Liver (tissue), 9 donors: Measurements from ENCODE around the gene KLK3. TPM values are rescaled to one million over a fixed set of nuclear protein-coding genes. Genes with fewer than 3 reads are reported as not detected.

Source experiments
- DNase-seq: peaks from one replicate; pipeline ENCODE4 v3.0.0-alpha.2; 2017; ENCODE audit warnings: low spot score
- H3K27ac ChIP-seq, 2 donors: one replicate each; pipeline ENCODE4 v1.7.0; 2013; ENCODE audit warnings: inconsistent platforms in 2 of 2, low read length in 2 of 2, control low read depth in 1 of 2, low read depth in 1 of 2, mild to moderate bottlenecking in 1 of 2
- H3K27me3 ChIP-seq, 4 donors: one replicate each; pipeline versions ENCODE4 v1.6.1 to v1.7.0; 2013; ENCODE audit warnings: low read length in 3 of 4, inconsistent platforms in 1 of 4, mild to moderate bottlenecking in 1 of 4, moderate library complexity in 1 of 4; ENCODE audit not compliant: control insufficient read depth in 4 of 4, insufficient read depth in 4 of 4
- H3K36me3 ChIP-seq, 4 donors: one replicate each; pipeline versions ENCODE4 v1.6.1 to v1.7.0; 2013; ENCODE audit warnings: low read length in 3 of 4, mild to moderate bottlenecking in 3 of 4, low read depth in 1 of 4, moderate library complexity in 1 of 4; ENCODE audit not compliant: control insufficient read depth in 4 of 4, insufficient read depth in 3 of 4
- H3K4me1 ChIP-seq, 4 donors: one replicate each; pipeline versions ENCODE4 v1.6.1 to v1.7.0; 2013; ENCODE audit warnings: low read length in 3 of 4, mild to moderate bottlenecking in 3 of 4, moderate library complexity in 1 of 4; ENCODE audit not compliant: control insufficient read depth in 4 of 4, insufficient read depth in 4 of 4
- H3K4me3 ChIP-seq, 3 donors: one replicate each; pipeline versions ENCODE4 v1.6.1 to v1.7.0; 2013; ENCODE audit warnings: low read length in 3 of 3, control low read depth in 1 of 3, low read depth in 1 of 3, mild to moderate bottlenecking in 1 of 3
- H3K9ac ChIP-seq, 2 donors: one replicate each; pipeline ENCODE4 v1.7.0; 2013; ENCODE audit warnings: low read length in 2 of 2, mild to moderate bottlenecking in 2 of 2, moderate library complexity in 2 of 2, control low read depth in 1 of 2, low read depth in 1 of 2
- H3K9me3 ChIP-seq, 4 donors: one replicate each; pipeline versions ENCODE4 v1.6.1 to v1.7.0; 2013; ENCODE audit warnings: low read length in 3 of 4; ENCODE audit not compliant: control insufficient read depth in 4 of 4
- ATF3 ChIP-seq: IDR thresholded peaks from 2 replicates; pipeline ENCODE4 v1.6.1; 2016; ENCODE audit warnings: antibody characterized with exemption
- CTCF ChIP-seq: fragments of 150-350 bp; IDR thresholded peaks from 2 replicates; pipeline ENCODE4 v1.5.1; 2017; ENCODE audit warnings: improper control_type of control experiment, low read depth, low read length; ENCODE audit not compliant: missing input control
- EGR1 ChIP-seq, 2 donors: IDR thresholded peaks; 2 replicates each; pipeline ENCODE4 v1.6.1; 2016 to 2018; ENCODE audit warnings: antibody characterized with exemption in 2 of 2, low read depth in 2 of 2
- FOXA1 ChIP-seq: IDR thresholded peaks from 2 replicates; pipeline ENCODE4 v1.6.1; 2016; ENCODE audit warnings: antibody characterized with exemption
- FOXA2 ChIP-seq: IDR thresholded peaks from 2 replicates; pipeline ENCODE4 v1.6.1; 2016; ENCODE audit warnings: antibody characterized with exemption
- GABPA ChIP-seq, 2 donors: IDR thresholded peaks in 1 of 2; conservative IDR thresholded peaks in 1 of 2; 2 replicates each; pipeline ENCODE4 v1.6.1; 2016; ENCODE audit warnings: antibody characterized with exemption in 2 of 2, mild to moderate bottlenecking in 1 of 2, moderate library complexity in 1 of 2
- HNF4A ChIP-seq, 2 donors: conservative IDR thresholded peaks; 2 replicates each; pipeline ENCODE4 v1.6.1; 2016; ENCODE audit warnings: antibody characterized with exemption in 2 of 2, mild to moderate bottlenecking in 2 of 2
- HNF4G ChIP-seq: IDR thresholded peaks from 2 replicates; pipeline ENCODE4 v1.6.1; 2016; ENCODE audit warnings: antibody characterized with exemption
- JUND ChIP-seq, 2 donors: IDR thresholded peaks; 2 replicates each; pipeline ENCODE4 v1.6.1; 2016; ENCODE audit warnings: antibody characterized with exemption in 2 of 2
- MAX ChIP-seq: IDR thresholded peaks from 2 replicates; pipeline ENCODE4 v1.6.1; 2016; ENCODE audit warnings: antibody characterized with exemption
- NR2F2 ChIP-seq: IDR thresholded peaks from 2 replicates; pipeline ENCODE4 v1.6.1; 2016; ENCODE audit warnings: antibody characterized with exemption
- RAD21 ChIP-seq, 2 donors: IDR thresholded peaks; 2 replicates each; pipeline ENCODE4 v1.6.1; 2016; ENCODE audit warnings: antibody characterized with exemption in 2 of 2, mild to moderate bottlenecking in 2 of 2
- REST ChIP-seq: IDR thresholded peaks from 2 replicates; pipeline ENCODE4 v1.6.1; 2016; ENCODE audit warnings: antibody characterized with exemption, mild to moderate bottlenecking
- RXRA ChIP-seq, 2 donors: IDR thresholded peaks; 2 replicates each; pipeline ENCODE4 v1.6.1; 2017 to 2018; ENCODE audit warnings: antibody characterized with exemption in 2 of 2, mild to moderate bottlenecking in 1 of 2
- SP1 ChIP-seq: IDR thresholded peaks from 2 replicates; pipeline ENCODE4 v1.6.1; 2018; ENCODE audit warnings: antibody characterized with exemption, mild to moderate bottlenecking
- TAF1 ChIP-seq: conservative IDR thresholded peaks from 2 replicates; pipeline ENCODE4 v1.6.1; 2016; ENCODE audit warnings: antibody characterized with exemption, mild to moderate bottlenecking
- YY1 ChIP-seq: IDR thresholded peaks from 2 replicates; pipeline ENCODE4 v1.6.1; 2016; ENCODE audit warnings: antibody characterized with exemption, mild to moderate bottlenecking
- ZBTB33 ChIP-seq: IDR thresholded peaks from 2 replicates; pipeline ENCODE4 v1.6.1; 2016; ENCODE audit warnings: antibody characterized with exemption
- WGBS: extraction: QIAGEN DNeasy Blood & Tissue Kit; methylation state at CpG from one replicate; pipeline ENCODE4 v1.1.7; 2013; 5-methylcytosine and 5-hydroxymethylcytosine counted together
- polyA plus RNA-seq, 2 donors: library from polyadenylated mRNA; stranded (reverse) in 1 of 2; unstranded in 1 of 2; fragments of 200-250 nt in 1 of 2; fragments of >200 nt in 1 of 2; fragmentation: Nextera tagmentation in 1 of 2; extraction: Ambion mirVana in 1 of 2; gene quantifications; one replicate each; pipeline versions ENCODE4 v1.2.1 to v1.2.3, GENCODE V29; 2013 to 2015
- total RNA-seq, 2 donors: library from RNA; depleted of rRNA; stranded (reverse); fragments of >200 nt; gene quantifications; one replicate each; pipeline ENCODE4 v1.2.3, GENCODE V29; 2014
- donor health status: healthy.
- donor health status: healthy.
- donor health status: healthy.
- donor health status: healthy.
- donor health status: healthy.

Gene KLK3
- total and polyA plus RNA-seq, 4 donors: not detected

- TF ChIP-seq ZBTB33: no peak
- no peak for TF ChIP-seq ATF3
- TF ChIP-seq RXRA (IDR thresholded peaks at IDR 0.05): no peak
- TF ChIP-seq HNF4G: no peak
- TF ChIP-seq SP1: no peak
Observed at GRCh38 chr19:50898018-50898417, 43.3 kb downstream of the KLK3 start (continued).

- TF ChIP-seq FOXA2 (no peak), TAF1 (no peak), NR2F2 (no peak), MAX (no peak), RXRA (IDR thresholded peaks at IDR 0.05) (no peak), REST (no peak), JUND (IDR thresholded peaks at IDR 0.05) (no peak), CTCF (no peak), ATF3 (no peak), FOXA1 (no peak), GABPA (IDR thresholded peaks at IDR 0.05 in 1 of 2, conservative IDR thresholded peaks at IDR 0.05 in 1 of 2) (no peak), SP1 (no peak), HNF4G (no peak), EGR1 (IDR thresholded peaks at IDR 0.05; ENCODE audit: low read depth in 2 of 2) (no peak), HNF4A (conservative IDR thresholded peaks at IDR 0.05) (no peak), YY1 (no peak), RAD21 (IDR thresholded peaks at IDR 0.05) (no peak), ZBTB33 (no peak)
- no peak overlapping the region for H3K9ac ChIP-seq
- no peak for DNase-seq
- H3K4me1 ChIP-seq: no peaks in the 10 kb centered on the region
- no peaks in the 10 kb centered on the region for H3K9me3 ChIP-seq
- no peaks in the 10 kb centered on the region for H3K27me3 ChIP-seq
- H3K4me3 ChIP-seq: no peak overlapping the region
- H3K36me3 ChIP-seq: no peaks in the 10 kb centered on the region
- H3K27ac ChIP-seq: no peak overlapping the region
- 77% methylated on average over 3 of the region's 3 CpGs for WGBS
Observed at GRCh38 chr19:50899569-50899968, 44.9 kb downstream of the KLK3 start.
